ENCODE data around the gene LDLRAD4.

LDLRAD4 gene

DNA sequence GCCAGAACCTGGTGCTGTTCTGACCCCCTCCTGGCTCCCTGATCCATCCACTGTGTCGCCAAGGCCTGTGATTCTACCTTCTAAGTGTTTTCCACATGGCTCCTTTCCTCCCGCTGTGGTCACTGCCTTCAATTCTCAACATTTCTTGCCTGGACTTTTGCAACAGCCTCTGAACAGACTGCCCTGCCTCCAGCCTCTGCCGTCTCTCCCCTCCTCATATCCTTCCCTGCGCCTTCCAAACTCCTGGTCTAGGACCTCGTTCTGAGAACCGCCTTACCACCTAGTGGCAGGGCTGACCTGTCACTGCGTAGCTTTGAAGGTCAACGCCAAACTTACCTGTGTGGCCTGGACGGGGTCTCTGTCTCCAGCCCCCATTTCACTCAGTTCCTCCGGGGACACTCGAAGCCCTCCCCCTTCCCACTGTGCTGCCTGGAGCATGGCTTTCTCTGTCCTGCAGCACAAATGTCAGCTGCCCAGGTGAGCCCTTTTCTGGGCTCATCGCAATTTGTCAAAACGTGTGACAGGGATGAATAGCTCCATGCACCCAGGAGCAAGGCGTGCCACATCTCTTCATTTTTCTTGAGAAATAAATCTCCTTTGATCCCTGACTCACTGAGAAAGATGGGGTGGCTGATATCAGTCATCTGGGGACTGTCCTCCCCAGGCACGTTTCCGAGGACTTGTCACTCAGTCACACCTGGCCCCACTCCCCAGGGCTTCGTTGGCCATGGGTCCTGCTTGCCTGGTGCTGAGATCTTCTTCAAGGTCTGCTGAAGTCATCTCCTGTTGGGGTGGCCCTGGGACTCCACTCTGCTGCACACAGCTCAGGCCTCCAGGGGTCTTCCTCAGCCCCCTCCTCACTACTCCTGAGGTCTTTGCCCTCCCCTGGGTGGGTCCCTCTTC lies 46.7 kb downstream of the LDLRAD4 start:
- no peak overlapping the region for H3K27ac ChIP-seq
- no peaks in the 10 kb centered on the region for H3K36me3 ChIP-seq (ENCODE audit: insufficient read depth)
- no peak overlapping the region for H2AFZ ChIP-seq (ENCODE audit: low read depth)
- no peaks in the 10 kb centered on the region for H3K27me3 ChIP-seq (ENCODE audit: insufficient read depth, low read depth)
- no peaks in the 10 kb centered on the region for H4K20me1 ChIP-seq (ENCODE audit: insufficient read depth)
- H3K4me1 ChIP-seq (ENCODE audit: low read depth, poor library complexity, severe bottlenecking): no peaks in the 10 kb centered on the region
- no peak overlapping the region for H3K4me2 ChIP-seq
- no peak overlapping the region for H3K9ac ChIP-seq
- H3K79me2 ChIP-seq (ENCODE audit: insufficient read depth, low read depth): no peaks in the 10 kb centered on the region
- TF ChIP-seq, protein P1, sequence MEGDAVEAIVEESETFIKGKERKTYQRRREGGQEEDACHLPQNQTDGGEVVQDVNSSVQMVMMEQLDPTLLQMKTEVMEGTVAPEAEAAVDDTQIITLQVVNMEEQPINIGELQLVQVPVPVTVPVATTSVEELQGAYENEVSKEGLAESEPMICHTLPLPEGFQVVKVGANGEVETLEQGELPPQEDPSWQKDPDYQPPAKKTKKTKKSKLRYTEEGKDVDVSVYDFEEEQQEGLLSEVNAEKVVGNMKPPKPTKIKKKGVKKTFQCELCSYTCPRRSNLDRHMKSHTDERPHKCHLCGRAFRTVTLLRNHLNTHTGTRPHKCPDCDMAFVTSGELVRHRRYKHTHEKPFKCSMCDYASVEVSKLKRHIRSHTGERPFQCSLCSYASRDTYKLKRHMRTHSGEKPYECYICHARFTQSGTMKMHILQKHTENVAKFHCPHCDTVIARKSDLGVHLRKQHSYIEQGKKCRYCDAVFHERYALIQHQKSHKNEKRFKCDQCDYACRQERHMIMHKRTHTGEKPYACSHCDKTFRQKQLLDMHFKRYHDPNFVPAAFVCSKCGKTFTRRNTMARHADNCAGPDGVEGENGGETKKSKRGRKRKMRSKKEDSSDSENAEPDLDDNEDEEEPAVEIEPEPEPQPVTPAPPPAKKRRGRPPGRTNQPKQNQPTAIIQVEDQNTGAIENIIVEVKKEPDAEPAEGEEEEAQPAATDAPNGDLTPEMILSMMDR (conservative IDR thresholded peaks at IDR 0.05; ENCODE audit: low read depth, low read length): no peak
- no peak overlapping the region for H3K4me3 ChIP-seq (IDR thresholded peaks at IDR 0.05; ENCODE audit: insufficient read depth, low read depth, low read length)

DNA sequence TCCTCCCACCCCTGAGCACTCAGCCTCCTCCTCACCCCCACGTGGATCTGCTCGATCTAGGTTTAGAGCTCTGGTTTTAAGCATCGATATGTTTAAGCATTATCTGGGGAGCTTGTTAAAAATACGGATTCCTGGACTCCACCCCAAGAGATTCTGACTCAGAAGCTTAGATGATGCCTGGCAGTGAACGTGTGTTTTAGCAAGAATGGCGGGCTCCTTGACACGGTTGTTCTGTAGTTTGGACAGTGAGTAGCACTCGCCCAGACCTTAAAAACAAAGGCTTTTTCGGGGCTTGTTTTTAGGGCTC lies 47.3 kb downstream of the LDLRAD4 start:
- Histone ChIP-seq H3K9ac (no peak overlapping the region), H3K27ac (no peak overlapping the region), H2AFZ (ENCODE audit: low read depth) (no peak overlapping the region), H3K4me3 (IDR thresholded peaks at IDR 0.05; ENCODE audit: insufficient read depth, low read depth, low read length) (no peak overlapping the region), H3K4me1 (ENCODE audit: low read depth, poor library complexity, severe bottlenecking) (no peaks in the 10 kb centered on the region), H3K4me2 (no peak overlapping the region), H3K27me3 (ENCODE audit: insufficient read depth, low read depth) (no peaks in the 10 kb centered on the region), H3K79me2 (ENCODE audit: insufficient read depth, low read depth) (no peaks in the 10 kb centered on the region), H4K20me1 (ENCODE audit: insufficient read depth) (no peaks in the 10 kb centered on the region), H3K36me3 (ENCODE audit: insufficient read depth) (no peaks in the 10 kb centered on the region)
- TF ChIP-seq, protein P1 (conservative IDR thresholded peaks at IDR 0.05; ENCODE audit: low read depth, low read length): no peak

DNA sequence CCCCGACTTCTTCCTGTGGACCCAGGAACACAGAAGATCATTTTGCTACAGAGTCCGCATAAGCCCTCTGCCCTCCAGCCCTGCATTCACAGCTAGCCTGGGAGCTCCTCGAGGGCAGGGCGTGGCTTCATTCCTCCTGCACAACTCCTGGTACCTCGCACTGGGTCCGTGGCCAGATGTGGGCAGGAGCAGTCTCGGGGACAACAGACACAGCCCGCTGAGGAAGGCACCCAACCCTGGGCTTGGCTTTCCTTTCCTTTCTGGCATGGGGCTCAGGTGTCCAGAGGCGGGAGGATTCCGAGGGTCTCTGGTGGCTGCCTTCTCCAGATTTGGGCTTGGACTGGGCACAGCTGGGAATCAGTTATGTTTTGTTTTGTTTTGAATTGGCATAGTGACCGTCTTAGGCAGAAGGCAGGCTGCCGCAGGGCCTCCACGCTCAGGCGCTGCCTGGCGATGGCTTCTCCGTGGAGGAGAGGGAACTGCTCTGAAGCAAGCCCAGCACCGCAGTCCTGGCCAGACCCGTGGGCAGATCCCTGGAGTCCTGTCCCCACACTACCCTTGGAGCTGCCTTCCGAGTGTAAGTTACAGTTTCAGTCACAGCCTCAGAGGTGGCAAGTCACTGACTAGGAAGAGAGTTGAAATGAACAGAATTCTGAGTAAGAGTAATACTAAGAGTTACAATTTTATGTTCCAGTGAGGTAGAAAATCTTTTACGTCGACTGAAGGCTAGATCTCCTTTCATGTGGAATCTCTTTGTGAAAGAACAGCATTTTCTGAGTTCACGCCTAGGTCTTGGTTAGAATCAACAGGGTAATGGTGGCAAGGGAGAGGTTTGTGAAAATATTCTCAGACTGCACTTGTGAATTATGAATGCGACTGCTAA lies 47.9 kb downstream of the LDLRAD4 start:
- Histone ChIP-seq H3K36me3 (ENCODE audit: insufficient read depth) (no peaks in the 10 kb centered on the region), H3K4me3 (IDR thresholded peaks at IDR 0.05; ENCODE audit: insufficient read depth, low read depth, low read length) (no peak overlapping the region), H3K27me3 (ENCODE audit: insufficient read depth, low read depth) (no peaks in the 10 kb centered on the region), H3K27ac (no peak overlapping the region), H3K79me2 (ENCODE audit: insufficient read depth, low read depth) (no peaks in the 10 kb centered on the region), H4K20me1 (ENCODE audit: insufficient read depth) (no peaks in the 10 kb centered on the region), H2AFZ (ENCODE audit: low read depth) (no peak overlapping the region), H3K9ac (no peak overlapping the region), H3K4me1 (ENCODE audit: low read depth, poor library complexity, severe bottlenecking) (no peaks in the 10 kb centered on the region), H3K4me2 (no peak overlapping the region)
- TF ChIP-seq, protein P1 (conservative IDR thresholded peaks at IDR 0.05; ENCODE audit: low read depth, low read length): no peak

DNA sequence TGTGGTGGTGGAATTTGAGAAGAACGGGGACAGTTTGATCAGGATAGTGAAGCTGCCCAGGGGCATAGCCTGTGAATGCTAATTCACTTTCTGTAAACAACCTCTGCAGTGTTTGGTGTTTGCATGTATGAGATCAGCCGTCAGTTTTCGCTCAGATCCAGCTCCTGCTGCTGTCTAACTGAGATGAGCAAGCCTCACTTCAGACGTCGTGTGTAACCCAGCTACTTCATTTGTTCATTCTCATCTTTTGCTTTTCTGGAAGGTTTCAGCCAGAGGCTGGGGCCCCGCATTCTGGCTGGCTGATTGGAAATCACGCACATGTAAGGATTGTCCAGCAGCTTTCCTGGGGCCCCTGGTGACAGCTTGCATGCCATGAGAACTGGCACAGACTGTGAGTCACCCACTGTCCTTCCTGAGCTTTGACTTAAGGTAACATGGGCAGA lies 48.9 kb downstream of the LDLRAD4 start:
- Histone ChIP-seq H4K20me1 (ENCODE audit: insufficient read depth) (no peaks in the 10 kb centered on the region), H3K9ac (no peak overlapping the region), H3K36me3 (ENCODE audit: insufficient read depth) (no peaks in the 10 kb centered on the region), H3K4me2 (no peak overlapping the region), H3K27me3 (ENCODE audit: insufficient read depth, low read depth) (no peaks in the 10 kb centered on the region), H2AFZ (ENCODE audit: low read depth) (no peak overlapping the region), H3K79me2 (ENCODE audit: insufficient read depth, low read depth) (no peaks in the 10 kb centered on the region), H3K4me3 (IDR thresholded peaks at IDR 0.05; ENCODE audit: insufficient read depth, low read depth, low read length) (no peak overlapping the region), H3K27ac (no peak overlapping the region), H3K4me1 (ENCODE audit: low read depth, poor library complexity, severe bottlenecking) (no peaks in the 10 kb centered on the region)
- TF ChIP-seq, protein P1 (conservative IDR thresholded peaks at IDR 0.05; ENCODE audit: low read depth, low read length): no peak
